Middle frontal gyrus (tissue), 1 donor: ENCODE results near the gene PRLH.

ENCODE experiments used
- DNase-seq: peaks from one replicate; pipeline ENCODE4 v3.0.0-alpha.2; 2015; ENCODE audit warnings: low spot score; ENCODE audit errors: extremely low spot score

The PRLH gene

DNA sequence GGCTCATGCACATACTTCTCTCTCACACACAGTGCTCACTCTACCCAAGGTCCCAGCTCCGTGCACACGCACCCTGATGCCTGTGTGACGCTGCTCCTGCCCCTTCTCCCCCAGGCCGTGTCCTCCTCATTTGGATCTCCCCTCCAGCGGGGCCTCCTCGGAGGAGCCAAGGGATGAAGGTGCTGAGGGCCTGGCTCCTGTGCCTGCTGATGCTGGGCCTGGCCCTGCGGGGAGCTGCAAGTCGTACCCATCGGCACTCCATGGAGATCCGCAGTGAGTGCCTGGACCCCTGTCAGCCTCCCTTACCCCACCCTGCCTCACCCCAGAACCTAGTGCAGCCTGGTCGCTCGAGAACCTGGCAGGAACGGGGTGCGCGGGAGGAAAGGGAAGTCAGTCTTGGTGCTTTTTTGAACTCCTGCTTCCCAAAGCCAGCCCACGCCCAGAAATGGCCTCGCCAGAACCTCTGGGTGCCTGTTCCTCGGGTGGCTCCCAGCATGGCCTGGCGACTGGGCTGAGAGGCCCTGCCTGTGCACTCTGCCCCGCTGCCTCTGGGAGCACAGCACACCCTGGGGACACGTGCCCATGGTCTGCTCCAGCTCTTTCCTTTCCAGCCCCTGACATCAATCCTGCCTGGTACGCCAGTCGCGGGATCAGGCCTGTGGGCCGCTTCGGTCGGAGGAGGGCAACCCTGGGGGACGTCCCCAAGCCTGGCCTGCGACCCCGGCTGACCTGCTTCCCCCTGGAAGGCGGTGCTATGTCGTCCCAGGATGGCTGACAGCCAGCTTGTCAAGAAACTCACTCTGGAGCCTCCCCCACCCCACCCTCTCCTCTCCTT is at the start of gene PRLH:
Gene PRLH, plus strand, starts transcription at position 174 of the 835 bp plus-strand sequence. Its CDS starts 0 bp downstream, at position 174.
- DNase-seq = no peak

- no peak for DNase-seq
Observed at GRCh38 chr2:237517163-237517562, 49.2 kb upstream of the PRLH start.

DNA sequence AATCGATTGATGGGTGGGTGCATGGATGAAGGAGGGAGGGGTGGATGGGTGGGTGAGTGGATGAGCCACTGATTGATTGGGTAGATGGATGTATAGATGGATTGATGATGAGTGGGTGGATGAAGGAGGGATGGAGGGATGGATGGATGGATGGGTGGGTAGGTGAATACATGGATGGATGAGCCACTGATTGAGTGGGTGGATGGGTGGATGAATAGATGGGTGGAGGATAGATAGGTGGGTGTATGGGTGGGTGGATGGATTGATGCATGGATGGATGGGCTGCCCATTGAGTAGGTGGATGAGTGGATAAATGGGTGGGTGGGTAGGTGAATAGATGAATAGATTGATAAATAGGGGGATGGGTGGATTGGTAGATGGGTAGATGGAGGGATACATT is 48.4 kb upstream of the PRLH start:
- no peak for DNase-seq

DNA sequence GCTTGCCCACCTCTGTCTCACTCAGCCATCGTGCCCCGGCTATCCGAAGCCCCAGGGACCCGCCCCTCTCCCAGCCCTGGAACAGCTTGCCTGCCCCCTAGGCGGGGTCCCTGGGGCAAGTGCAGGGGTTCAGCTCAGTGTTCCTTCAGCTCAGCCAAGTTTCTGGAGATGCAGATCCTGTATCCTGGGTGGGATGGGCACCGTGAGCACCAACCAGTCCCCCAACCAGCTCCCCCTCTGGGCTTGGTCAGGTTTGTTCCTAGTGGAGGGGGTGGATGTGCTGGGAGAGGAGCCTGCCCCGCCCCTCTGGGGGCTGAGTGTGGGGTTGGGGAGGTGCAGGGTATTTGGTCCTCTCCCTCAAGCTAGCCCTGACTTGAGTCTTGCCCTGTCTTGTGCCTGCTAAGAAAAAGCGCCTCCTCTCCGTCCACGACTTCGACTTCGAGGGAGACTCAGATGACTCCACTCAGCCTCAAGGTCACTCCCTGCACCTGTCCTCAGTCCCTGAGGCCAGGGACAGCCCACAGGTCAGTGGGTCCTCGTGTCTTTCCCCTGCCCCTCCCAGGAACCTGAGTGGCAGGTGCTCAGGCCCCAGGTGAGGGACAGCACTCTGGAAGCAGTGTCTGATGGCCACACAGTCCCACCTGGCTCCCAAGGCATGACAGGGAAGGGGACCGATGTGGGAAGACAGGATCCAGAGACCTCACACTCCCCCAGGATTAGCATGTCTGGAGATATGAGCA is 46.7 kb upstream of the PRLH start:
- no peak for DNase-seq

- DNase-seq = no peak
Observed at GRCh38 chr2:237520290-237520689, 46.1 kb upstream of the PRLH start.

GRCh38 chr2:237524631-237525030 is 41.7 kb upstream of the PRLH start:
- DNase-seq = no peak

DNA sequence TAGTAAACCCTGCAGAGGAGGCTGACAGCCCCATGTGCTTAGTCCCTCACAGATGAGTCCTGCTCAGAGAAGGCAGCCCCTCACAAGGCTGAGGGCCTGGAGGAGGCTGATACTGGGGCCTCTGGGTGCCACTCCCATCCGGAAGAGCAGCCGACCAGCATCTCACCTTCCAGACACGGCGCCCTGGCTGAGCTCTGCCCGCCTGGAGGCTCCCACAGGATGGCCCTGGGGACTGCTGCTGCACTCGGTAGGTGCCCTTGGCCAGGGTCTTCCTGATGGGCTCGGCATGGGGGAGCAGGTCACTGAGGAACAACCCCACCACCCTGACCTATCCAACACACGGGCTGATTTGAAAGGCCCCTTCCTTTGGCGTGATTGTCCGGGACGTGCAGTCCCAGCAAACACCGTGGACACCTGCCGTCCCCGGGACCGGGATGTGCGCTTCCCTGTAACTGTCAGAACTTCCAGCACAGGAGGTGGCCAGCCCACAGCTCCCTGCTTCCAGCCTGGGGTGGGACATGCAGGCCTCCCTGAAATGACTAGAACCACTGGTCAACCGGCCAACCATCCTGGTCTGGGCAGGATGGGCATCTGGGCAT is 40.7 kb upstream of the PRLH start:
- DNase-seq = no peak

GRCh38 chr2:237527233-237527632 is 39.1 kb upstream of the PRLH start:
- DNase-seq = no peak

GRCh38 chr2:237527766-237528165 is 38.6 kb upstream of the PRLH start:
- DNase-seq = no peak

DNA sequence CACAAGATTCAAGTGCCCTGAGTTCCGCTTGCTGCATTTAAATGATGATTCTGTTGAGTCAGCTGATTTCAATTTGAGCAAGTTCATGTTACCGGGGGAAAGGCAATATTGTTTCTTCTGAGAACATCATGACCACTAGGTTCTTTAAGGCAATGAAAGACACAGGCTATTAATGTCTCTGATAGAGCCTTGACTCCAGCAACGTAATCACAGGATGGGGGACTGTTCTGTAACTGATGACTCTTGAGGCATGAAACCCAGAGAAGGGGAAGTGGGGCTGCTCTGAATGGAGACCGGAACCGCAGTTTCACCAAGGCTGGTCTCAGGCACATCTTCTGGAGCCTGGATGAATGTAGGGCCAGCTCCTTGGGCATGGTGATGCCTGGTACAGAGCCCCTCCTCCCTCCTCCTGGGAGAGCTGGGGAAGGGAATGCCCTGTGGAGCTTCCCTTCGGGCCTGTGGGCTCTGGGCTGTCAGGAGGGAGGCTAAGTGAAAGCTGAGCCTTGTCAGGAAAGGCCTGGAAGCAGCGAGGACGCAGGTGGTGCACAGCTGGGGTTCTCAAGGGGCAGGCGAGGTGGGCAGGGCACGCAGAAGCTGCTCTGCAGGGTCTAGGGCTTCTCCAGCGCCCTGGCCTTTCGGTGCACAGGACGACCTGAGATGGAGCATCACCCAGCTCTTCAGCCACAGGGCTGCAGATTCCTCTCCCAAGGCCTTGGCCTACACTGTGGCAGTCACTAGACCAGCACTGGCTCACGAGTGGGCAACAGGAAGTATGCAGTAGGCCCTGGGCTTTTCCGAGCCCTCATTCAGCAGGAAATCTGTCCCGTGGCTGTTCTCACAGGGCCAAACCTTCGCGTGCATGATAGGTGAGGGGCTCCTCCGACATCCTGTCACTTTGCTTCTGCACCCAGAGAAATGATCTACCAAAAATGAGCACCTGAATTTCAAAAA is 36.6 kb upstream of the PRLH start:
- DNase-seq = no peak

DNA sequence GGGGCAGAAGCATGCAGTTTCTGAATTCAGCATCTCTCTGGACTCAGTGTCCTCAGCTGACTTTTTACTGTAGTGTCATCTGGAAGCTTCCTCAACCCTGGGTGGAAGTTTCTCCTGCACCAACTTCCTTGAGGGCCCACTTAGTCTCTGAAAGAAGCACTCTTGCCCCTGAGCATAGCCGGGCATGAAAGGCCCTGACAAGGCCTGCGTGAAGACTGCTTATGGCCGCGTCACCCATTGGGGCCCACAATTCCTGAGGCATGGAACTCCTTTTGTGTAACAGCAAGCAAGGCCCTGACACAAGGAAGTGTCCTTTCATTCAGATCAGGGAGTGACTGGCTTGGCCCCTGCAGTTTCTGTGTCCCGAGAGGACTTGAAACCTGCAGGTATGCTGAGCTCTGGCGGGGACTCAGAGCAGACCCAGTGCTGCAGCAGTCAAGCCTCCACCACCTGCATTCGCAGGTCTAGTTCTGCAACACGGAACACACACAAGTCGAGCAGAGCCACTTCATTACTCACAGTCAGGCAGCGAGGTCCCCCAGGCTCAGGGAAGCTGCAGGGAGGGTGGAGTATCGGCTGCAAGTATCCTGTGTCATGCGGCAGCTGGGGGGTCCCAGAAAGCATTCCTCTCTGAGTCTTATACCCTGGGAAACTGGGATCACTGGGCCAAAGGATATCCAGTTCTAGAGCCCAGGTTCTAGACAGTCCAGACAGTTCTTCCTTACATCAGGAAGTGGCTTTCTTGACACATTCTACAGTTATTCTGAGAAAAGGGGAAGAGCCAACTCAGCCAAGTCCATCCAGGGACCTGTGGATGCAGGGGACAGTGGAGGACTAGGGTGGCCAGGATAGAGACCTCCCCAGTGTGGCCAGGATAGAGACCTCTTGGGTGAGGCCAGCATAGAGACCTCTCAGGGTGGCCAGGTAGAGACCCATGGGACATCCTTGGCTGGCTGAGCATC is 35.6 kb upstream of the PRLH start:
- DNase-seq = no peak

- DNase-seq = no peak
Observed at GRCh38 chr2:237532160-237532559, 34.2 kb upstream of the PRLH start.

DNA sequence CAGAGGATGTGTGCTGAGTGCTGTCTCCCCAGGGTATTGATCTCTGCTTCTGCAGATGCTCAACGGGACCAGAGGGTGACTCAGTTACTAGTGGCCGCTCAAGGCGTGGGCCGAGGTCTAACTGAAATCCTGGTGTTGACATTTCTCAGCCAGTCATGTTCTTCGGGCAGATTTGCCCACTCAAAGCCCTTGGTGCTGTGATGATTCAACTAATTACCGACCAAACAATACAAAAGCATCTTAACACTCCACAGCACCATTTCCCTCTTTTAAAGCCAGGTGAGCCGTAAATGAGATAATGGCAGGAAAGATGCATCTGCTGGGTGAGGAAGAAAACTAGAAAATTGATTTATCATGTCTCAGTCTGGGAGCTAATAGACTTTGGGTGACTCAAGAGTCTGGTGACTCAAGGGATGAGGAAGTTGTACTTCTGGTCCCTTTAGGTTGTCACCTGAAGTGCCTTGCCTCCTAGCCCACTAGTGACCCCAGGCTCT is 32.7 kb upstream of the PRLH start:
- DNase-seq = no peak

GRCh38 chr2:237534380-237534779 is 32.0 kb upstream of the PRLH start:
- DNase-seq = no peak

DNA sequence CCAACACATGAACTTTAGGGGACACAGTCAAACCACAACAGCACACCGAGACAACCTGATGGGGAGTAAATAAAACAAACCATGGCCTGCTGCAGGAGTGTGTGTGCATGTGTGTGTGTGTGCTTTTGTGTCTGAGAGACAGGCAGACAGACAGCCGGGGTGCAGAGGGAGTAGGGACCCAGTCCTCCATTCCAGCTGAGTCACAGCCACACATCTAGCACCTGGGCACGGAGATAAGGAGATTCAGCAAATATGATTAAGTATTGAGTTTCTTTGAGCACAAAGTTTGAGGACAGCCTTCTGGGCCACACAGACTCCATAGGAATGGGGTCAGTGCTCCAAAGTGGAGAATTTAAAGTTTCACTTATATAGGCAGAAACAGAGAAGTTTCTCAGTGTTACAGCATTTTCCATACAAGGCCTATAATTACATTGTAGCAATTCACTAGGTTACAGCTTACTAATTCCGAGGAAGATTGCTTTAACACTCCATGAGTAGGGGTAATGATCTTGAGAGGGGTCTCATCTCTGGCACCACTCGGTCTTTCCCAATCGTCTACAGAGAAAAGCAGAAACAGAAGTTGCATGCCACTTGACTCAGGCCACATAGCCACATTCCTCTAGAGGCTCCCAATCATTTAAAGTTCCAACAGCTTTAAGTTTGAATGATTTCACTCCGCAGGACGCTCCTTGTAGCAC is 30.8 kb upstream of the PRLH start:
- DNase-seq = no peak

- DNase-seq = no peak
Observed at GRCh38 chr2:237536083-237536415, 30.3 kb upstream of the PRLH start.

- DNase-seq = no peak
Observed at GRCh38 chr2:237536617-237537016, 29.8 kb upstream of the PRLH start.

DNA sequence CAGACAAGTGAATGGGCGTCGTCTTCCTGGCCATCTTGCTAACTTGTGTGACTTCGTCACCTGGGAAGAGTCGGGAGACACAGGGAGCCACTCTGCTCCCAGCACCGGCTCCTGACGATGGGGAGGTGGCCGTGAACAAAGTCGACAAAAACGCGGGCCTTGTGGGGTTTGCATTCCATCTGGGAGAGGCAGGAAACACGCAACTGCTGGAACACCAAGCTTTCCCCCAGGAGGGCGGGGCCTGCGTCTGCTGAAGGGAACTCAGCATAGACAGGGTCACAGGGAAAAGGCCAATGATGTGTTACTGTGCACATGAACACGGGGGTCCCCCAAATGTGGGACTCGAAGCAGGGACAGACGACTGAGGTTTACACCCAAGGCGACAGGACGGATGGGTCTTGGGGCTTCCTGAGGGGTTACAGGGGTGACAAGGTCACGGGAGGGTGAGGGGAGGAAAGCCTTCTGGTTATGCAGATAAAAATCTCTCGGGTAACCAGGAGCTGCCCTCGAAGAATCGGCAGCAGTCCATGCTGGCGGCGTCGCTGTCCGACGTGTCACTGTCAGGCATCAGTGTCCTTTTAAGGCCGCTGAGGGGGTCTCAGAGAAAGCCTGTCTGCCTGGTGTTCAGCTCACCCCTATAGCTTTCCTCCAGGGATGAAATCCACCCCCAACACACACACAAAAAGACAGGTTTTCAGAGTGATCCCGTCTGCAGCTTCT is 28.2 kb upstream of the PRLH start:
- no peak for DNase-seq

- DNase-seq = no peak
Observed at GRCh38 chr2:237538901-237539300, 27.5 kb upstream of the PRLH start.
